HG02981 (cell line): Measurements from ENCODE around the gene TUBGCP6.
A peak's percentile ranks its signal among the peaks of the same experiment; 100 is the strongest.

ENCODE experiments used
- ATAC-seq: cut with Tn5 transposase; IDR thresholded peaks from one replicate; pipeline ENCODE4 v1.9.1; 2021; ENCODE audit warnings: mild to moderate bottlenecking, moderate library complexity; ENCODE audit not compliant: unreplicated experiment

The TUBGCP6 gene, protein sequence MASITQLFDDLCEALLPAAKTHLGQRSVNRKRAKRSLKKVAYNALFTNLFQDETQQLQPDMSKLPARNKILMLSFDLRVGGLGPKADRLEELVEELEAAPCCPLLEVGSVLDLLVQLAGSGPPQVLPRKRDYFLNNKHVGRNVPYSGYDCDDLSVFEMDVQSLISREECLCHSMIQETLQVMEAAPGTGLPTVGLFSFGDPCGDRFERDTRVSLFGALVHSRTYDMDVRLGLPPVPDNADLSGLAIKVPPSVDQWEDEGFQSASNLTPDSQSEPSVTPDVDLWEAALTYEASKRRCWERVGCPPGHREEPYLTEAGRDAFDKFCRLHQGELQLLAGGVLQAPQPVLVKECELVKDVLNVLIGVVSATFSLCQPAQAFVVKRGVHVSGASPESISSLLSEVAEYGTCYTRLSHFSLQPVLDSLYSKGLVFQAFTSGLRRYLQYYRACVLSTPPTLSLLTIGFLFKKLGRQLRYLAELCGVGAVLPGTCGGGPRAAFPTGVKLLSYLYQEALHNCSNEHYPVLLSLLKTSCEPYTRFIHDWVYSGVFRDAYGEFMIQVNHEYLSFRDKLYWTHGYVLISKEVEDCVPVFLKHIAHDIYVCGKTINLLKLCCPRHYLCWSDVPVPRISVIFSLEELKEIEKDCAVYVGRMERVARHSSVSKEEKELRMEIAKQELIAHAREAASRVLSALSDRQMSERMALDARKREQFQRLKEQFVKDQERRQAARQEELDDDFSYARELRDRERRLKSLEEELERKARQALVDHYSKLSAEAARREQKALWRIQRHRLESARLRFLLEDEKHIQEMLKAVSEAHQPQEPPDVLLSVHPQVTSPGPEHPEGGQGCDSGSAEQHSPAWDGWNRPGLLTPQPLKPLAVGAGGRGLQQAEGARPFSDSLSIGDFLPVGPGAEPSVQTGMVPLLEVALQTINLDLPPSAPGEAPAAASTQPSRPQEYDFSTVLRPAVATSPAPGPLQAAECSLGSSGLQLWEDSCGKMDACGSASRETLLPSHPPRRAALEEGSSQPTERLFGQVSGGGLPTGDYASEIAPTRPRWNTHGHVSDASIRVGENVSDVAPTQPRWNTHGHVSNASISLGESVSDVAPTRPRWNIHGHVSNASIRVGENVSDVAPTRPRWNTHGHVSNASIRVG (N-terminal part only)

DNA sequence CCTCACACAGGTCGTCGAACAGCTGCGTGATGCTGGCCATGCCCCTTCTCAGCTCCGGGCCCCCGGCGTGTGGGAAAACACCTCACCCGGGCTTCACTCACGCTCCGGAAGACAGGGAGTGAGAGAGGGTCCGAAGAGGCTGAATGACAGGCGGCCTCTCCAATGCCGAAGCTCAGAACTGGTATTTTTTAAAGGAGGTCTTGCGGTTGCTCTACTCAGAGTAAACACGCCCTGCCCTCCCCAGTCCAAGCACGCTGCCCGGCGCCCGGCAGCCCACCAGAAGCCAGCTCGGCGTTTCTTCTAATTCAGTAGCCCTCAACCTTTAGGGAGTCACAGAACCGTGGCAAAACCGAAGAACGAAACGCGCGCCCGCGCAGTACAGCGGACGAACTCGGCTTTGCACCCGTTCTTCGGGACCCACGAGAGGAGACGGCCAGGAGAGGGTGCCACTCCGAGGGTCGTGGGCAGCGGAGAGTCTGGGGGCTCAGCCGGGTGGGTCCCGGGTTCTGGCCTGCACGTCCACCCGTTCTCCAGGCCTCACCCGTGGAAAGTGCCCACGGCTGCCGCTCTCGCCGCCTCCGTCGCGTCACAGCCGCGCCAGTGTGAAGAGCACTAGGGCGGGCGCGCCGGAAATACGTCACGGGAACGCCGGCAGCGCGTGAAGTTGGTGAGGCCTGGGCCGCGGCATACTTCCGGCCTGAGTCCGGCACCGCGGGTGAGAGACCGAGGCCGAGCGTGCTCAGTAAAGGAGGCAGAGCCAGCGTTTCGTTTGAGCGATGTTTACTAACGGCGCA, at the start of gene TUBGCP6:
Gene TUBGCP6 (minus strand): TSS at position 604 of the 794 bp plus-strand sequence. CDS start 564 bp downstream, at position 40.
- peak; percentile 64 for ATAC-seq

DNA sequence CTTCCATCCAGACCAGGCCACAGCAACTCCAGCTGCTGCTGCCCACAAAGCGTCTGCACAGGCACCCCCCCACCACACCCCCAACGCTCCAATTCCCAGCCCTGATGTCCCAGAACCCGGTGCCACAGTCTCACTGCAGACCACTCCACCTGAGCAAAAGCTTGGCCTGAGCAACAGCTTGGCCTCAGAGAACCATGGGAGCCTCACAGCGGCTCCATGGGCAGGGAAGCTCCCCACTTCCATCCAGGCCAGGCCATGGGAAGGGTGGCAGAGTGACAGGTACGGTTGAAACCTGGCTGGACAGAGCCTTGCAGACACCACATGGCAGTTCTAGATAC, 49.5 kb upstream of the TUBGCP6 start:
- ATAC-seq: no peak

DNA sequence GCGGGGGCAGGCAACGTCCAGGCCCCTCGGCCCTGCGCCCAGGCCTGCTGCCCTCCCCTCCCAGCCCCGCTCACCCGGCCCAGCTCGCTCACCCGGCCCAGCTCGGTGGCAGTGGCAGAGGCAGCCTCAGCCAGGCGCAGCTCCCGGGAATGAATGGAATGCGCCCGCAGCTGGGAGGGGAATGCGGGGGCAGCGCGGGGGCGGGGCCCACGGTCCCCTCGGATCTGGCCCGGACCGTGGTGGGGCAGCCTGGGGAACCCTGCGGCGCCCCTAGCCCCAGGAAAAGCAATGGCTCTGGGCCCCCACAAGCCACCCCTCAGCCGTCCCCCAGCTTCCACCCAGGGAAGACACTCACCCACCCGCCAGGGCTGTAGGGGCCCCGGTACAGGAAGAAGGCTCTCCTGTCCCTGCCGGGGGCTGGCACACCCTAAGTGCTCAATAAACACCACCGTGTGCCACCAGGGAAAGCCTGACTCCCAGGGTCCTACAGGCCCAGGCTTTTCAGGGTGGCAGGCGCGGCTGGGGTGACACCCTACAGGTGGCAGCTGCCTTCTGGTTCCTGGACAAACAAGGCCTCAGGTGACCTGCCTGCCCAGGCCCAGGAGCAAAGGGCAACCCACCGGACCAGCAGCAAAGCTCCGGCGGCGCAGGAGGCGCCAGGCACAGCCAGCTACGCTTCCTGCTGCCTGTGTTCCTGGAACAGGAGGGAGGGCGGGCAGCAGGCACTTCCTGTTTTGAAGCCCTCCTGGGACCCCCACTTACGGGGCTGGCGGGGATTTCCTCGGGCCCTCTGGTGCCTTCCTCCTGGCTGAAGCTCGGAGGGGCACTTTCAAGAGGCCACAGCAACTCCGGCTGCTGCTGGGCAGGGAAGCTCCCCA, 48.9 kb upstream of the TUBGCP6 start:
- ATAC-seq: no peak

- no peak for ATAC-seq
Observed at GRCh38 chr22:50292643-50293440, 48.0 kb upstream of the TUBGCP6 start.

DNA sequence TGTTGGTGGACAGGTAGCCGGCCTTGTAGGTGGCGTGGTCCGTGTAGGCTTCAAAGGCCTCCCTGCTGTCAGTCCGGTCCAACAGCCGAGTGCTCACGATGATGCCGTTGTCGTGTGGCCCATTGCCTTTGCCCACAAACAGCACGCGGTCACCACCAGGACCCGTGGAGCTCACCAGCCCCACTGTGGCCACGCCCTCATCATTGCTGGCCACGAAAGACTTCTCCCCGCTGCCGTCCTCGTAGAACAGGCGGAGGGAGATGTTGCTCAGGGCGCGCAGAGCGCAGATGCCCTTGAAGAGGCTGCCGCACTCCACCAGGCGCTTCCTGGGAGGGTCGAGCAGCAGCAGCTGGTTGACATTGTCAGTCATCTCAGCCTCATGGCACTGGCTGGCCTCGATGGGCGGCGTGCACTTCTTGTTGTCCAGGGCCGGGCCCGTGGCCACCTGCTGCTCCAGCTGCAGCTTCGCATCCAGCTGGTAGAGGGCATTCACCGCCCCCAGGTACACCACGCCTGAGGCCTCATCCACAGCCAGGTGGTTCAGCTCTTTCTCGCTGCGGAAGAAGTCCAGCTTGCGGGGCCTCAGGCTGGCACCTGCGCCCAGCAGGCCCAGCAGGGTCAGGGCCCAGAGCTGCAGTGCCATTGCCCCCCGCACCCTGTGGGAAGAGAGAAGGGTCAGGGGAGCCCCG, 45.3 kb upstream of the TUBGCP6 start:
- ATAC-seq: no peak

DNA sequence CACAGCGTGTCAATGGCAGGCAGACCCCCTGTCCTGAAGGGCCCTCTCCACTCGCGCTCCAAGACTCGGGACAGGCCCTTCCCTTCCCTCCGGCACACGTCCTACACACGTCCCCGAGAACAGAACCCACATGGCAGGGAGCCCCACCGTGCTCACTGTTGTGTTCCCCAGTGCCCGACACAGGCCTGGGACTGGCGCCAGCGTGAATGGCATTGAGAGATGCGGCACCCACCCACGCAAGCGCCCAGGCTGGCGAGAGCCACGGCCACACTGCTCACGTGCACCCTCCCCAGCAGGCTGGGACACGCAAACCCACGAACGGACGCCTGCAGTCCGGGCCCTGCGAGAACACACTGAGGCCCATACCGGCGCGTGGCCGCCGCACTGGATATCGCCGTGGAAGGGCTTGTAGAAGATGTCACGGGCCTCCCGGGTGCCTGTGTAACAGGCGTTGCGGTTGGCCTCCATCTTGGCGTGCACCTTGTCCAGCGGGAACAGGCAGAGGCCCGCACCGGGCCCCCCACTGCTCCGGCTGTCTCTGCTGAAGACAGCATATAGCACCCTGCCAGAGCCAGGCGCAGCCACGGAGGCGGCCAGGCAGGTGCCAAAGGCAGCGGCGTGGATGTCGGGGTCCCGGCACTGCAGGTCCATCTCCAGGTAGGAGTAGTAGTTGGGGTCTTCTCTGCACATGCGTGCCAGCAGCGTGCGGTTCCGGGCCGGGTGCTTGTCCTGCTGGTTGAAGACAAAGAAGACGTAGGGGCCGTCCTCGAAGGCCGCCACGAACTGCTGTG, 44.5 kb upstream of the TUBGCP6 start:
- ATAC-seq: no peak

- no peak for ATAC-seq
Observed at GRCh38 chr22:50287731-50288130, 42.9 kb upstream of the TUBGCP6 start.

- ATAC-seq: no peak
Observed at GRCh38 chr22:50286701-50287318, 42.0 kb upstream of the TUBGCP6 start.

GRCh38 chr22:50286275-50286674, 41.5 kb upstream of the TUBGCP6 start:
- no peak for ATAC-seq

DNA sequence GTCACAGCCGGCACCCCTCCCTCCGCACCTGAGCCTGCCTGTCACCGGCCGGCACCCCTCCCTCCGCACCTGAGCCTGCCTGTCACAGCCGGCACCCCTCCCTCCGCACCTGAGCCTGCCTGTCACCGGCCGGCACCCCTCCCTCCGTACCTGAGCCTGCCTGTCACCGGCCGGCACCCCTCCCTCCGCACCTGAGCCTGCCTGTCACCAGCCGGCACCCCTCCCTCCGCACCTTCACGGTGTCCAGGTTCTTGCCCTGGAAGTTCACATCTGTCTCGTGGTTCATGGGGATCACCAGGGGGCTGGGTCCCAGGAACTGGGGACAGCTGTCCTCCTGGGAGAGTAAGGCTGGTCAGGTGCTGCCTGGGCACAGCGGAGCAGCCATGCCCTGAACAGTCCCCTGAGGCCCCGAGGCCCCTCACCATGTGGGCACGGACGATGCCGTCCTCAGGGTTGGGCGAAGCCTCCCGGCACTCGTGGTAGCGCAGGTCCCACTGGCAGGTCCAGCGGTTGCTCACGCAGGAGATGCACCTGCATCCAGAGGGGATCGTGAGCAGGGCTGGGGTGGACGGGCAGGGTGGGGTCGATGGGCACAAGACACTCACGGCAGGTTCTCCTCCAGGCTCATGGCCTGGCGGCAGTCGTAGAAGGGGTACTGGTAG, 40.9 kb upstream of the TUBGCP6 start:
- no peak for ATAC-seq

- ATAC-seq: no peak
Observed at GRCh38 chr22:50284479-50284878, 39.7 kb upstream of the TUBGCP6 start.

- ATAC-seq: no peak
Observed at GRCh38 chr22:50283821-50284220, 39.0 kb upstream of the TUBGCP6 start.

DNA sequence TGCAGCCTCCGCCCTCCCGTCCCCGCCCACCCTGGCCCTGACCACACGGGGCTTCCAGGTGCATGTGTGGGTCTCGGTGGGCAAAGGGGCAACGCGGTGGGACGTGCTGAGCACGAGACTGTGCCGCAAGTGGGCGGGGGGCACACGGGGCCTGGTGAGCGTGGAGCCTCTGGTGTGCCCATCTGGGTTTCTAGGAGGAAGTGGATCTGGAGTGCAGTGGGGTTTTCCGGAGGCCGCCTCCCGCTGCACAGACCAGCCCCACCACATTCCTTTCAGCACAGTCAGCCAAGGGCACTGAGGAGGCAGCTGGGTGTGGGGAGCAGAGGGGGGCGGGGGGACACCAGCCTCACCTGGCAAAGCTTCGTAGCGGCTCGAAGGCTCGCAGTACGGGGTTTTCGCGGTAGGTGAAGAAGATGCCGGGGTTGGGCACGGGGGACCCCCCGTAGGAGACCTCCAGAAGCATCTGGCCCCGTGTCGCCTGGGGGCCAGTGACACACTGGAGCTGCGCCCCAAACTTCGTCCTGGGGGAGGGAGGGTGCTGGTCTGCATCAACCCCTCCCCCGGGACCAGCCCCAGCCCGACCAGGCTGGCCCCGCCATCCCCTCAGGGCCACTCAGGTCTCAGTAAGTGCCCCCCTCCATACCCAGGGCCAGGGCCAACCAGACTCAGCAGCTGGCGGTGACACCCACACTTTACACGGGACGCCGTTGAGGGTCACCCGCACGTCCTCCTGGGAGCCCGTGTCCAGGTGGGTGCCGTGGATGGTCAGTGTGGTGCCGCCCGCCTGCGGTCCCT, 37.7 kb upstream of the TUBGCP6 start:
- ATAC-seq: no peak

DNA sequence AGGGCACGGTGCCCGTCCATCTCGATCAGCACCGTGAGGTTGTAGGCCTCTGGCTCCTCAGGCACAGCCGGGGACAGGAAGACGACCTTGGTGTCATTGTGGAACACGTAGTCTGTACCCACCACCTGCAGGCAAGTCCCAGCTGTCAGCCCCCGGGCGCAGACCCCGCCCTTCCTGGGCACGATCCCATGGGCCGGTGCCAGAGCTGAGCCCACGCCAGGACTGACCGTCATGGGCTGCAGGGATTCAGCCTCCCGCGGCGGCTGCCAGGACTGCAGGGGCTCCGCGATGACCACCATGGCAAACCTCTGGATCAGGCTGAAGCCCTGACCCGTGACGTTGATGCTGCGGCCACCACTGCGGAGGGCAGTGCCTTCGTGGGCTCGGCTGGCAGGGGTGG, 37.1 kb upstream of the TUBGCP6 start:
- no peak for ATAC-seq

DNA sequence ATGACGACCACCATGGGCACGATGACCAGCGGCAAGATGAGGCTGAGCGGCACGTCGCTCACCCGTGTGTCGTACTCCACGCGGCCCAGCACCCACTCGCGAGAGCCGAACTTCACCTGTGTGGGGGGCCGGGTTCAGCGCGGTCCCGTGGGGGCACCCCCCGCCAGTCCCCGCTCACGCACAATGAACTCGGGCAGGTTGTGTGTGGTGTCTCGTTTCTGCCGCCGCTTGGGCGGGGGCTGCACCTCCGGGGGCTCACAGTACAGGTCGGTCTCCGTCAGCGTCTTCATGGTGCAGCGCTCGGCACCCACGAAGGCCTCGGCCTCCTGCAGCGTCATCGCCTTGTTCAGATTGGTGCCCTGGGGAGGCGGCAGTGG, 36.5 kb upstream of the TUBGCP6 start:
- ATAC-seq: no peak
